Neural cell (in vitro differentiated cells): ENCODE measurements around the gene ALLC. TPM values are rescaled to one million over a fixed set of nuclear protein-coding genes. Genes with fewer than 3 reads are reported as not detected.

Experiments used
- H2AFZ ChIP-seq: fragments of 200-600, 300-800 bp; sonication (generic), shearing (Covaris generic); 2 replicates; pipeline ENCODE4 v1.6.0; 2014; ENCODE audit warnings: low read depth, mild to moderate bottlenecking, antibody characterized with exemption, low read length, moderate library complexity
- H3F3A ChIP-seq: fragments of 200-600 bp; shearing (Covaris generic); 2 replicates; pipeline ENCODE4 v1.6.1; 2016; ENCODE audit warnings: mild to moderate bottlenecking, moderate library complexity, mixed read lengths, antibody characterized with exemption, low read length; ENCODE audit not compliant: insufficient read depth, poor library complexity, severe bottlenecking
- H3K27ac ChIP-seq: fragments of 200-600, 300-800 bp; sonication (generic), shearing (Covaris generic); 2 replicates; pipeline ENCODE4 v1.5.1; 2014; ENCODE audit warnings: mild to moderate bottlenecking, low read length, moderate library complexity
- H3K27me3 ChIP-seq: fragments of 300-800, 200-600 bp; sonication (generic), shearing (Covaris generic); 2 replicates; pipeline ENCODE4 v1.6.0; 2014; ENCODE audit warnings: mild to moderate bottlenecking, low read depth, low read length, moderate library complexity; ENCODE audit not compliant: insufficient read depth
- H3K36me3 ChIP-seq: fragments of 300-800, 200-600 bp; sonication (generic), shearing (Covaris generic); 2 replicates; pipeline ENCODE4 v1.5.1; 2014; ENCODE audit warnings: mild to moderate bottlenecking, antibody characterized with exemption, low read length, moderate library complexity; ENCODE audit not compliant: insufficient read depth
- H3K4me2 ChIP-seq: fragments of 300-800, 200-600 bp; sonication (generic), shearing (Covaris generic); 2 replicates; pipeline ENCODE4 v1.6.0; 2014; ENCODE audit warnings: mild to moderate bottlenecking, low read length
- H3K4me3 ChIP-seq: fragments of 300-800, 200-600 bp; sonication (generic), shearing (Covaris generic); 2 replicates; pipeline ENCODE4 v1.5.1; 2014; ENCODE audit warnings: mild to moderate bottlenecking, low read length, moderate library complexity
- H3K79me2 ChIP-seq: fragments of 200-600 bp; shearing (Covaris generic); replicated peaks from 2 replicates; pipeline ENCODE4 v1.6.0; 2014; ENCODE audit warnings: mild to moderate bottlenecking, low read length, moderate library complexity; ENCODE audit not compliant: insufficient read depth
- H3K9ac ChIP-seq: fragments of 300-800, 200-600 bp; sonication (generic), shearing (Covaris generic); 2 replicates; pipeline ENCODE4 v1.6.1; 2016; ENCODE audit warnings: mild to moderate bottlenecking, low read length, mixed read lengths
- H3K9me2 ChIP-seq: fragments of 200-600 bp; shearing (Covaris generic); 2 replicates; pipeline ENCODE4 v1.6.1; 2016; ENCODE audit warnings: mild to moderate bottlenecking, low read length, mixed read lengths; ENCODE audit not compliant: insufficient read depth
- H3K9me3 ChIP-seq: fragments of 200-600, 300-800 bp; sonication (generic), shearing (Covaris generic); 2 replicates; pipeline ENCODE4 v1.6.1; 2016; ENCODE audit warnings: mild to moderate bottlenecking, mixed run types, low read length, moderate library complexity, mixed read lengths
- H4K20me1 ChIP-seq: fragments of 200-600 bp; shearing (Covaris generic); 2 replicates; pipeline ENCODE4 v1.6.1; 2016; ENCODE audit warnings: mild to moderate bottlenecking, mixed run types; ENCODE audit not compliant: insufficient read depth
- CTCF ChIP-seq: fragments of 450-650 bp; IDR thresholded peaks from 2 replicates; pipeline ENCODE4 v1.5.1; 2014; ENCODE audit warnings: antibody characterized with exemption, mild to moderate bottlenecking, moderate library complexity; ENCODE audit not compliant: poor library complexity, severe bottlenecking
- EP300 ChIP-seq: fragments of 450-650 bp; conservative IDR thresholded peaks from 2 replicates; pipeline ENCODE4 v1.6.1; 2014; ENCODE audit warnings: antibody characterized with exemption, mild to moderate bottlenecking, moderate library complexity; ENCODE audit not compliant: poor library complexity, severe bottlenecking
- EZH2 ChIP-seq: fragments of 200-600, 300-800 bp; shearing (Covaris generic), sonication (generic); IDR thresholded peaks from 2 replicates; pipeline ENCODE4 v1.6.1; 2014; ENCODE audit warnings: antibody characterized with exemption, low read length, borderline replicate concordance, mild to moderate bottlenecking; ENCODE audit not compliant: insufficient read depth, poor library complexity, severe bottlenecking
- MXI1 ChIP-seq: fragments of 450-650 bp; conservative IDR thresholded peaks from 2 replicates; pipeline ENCODE4 v1.6.1; 2014; ENCODE audit warnings: antibody characterized with exemption, mild to moderate bottlenecking; ENCODE audit not compliant: poor library complexity, severe bottlenecking
- POLR2AphosphoS5 ChIP-seq: IDR thresholded peaks from 2 replicates; pipeline ENCODE4 v1.6.1; 2012
- RAD21 ChIP-seq: fragments of 450-650 bp; conservative IDR thresholded peaks from 2 replicates; pipeline ENCODE4 v1.6.1; 2014; ENCODE audit warnings: antibody characterized with exemption, mild to moderate bottlenecking, moderate library complexity
- REST ChIP-seq: IDR thresholded peaks from 2 replicates; pipeline ENCODE4 v1.6.1; 2012; ENCODE audit warnings: borderline replicate concordance
- SMC3 ChIP-seq: fragments of 450-650 bp; conservative IDR thresholded peaks from 2 replicates; pipeline ENCODE4 v1.6.1; 2014; ENCODE audit warnings: antibody characterized with exemption, mild to moderate bottlenecking, moderate library complexity; ENCODE audit not compliant: poor library complexity
- TAF1 ChIP-seq: IDR thresholded peaks from 2 replicates; pipeline ENCODE4 v1.6.1; 2012; ENCODE audit warnings: low read depth
- polyA plus RNA-seq: library from polyadenylated mRNA; depleted of rRNA; stranded (reverse); fragments of >200 nt; gene quantifications from 2 replicates; pipeline ENCODE4 v1.2.3, GENCODE V29; 2014

Gene ALLC
- polyA plus RNA-seq, 1 donor from 2014 or later, result 0.33 TPM

- Histone ChIP-seq H3K9me2 (no peaks in the 10 kb centered on the region), H3K36me3 (no peaks in the 10 kb centered on the region), H3K9ac (no peak overlapping the region), H2AFZ (no peak overlapping the region), H3K79me2 (no peaks in the 10 kb centered on the region), H4K20me1 (no peaks in the 10 kb centered on the region), H3K4me2 (no peak overlapping the region), H3K27me3 (peaks cover 6% of the 10 kb centered on the region), H3K27ac (no peak overlapping the region), H3F3A (no peaks in the 10 kb centered on the region), H3K4me3 (no peak overlapping the region), H3K9me3 (peaks cover 4% of the 10 kb centered on the region)
- TF ChIP-seq EZH2 (no peak), RAD21 (no peak)
Measured at GRCh38 chr2:3704692-3705091, 46.7 kb downstream of the ALLC start.

- Histone ChIP-seq H3K4me3 (no peak overlapping the region), H3K27me3 (peaks cover 6% of the 10 kb centered on the region), H3K4me2 (no peak overlapping the region), H3K9ac (no peak overlapping the region), H3K9me3 (peaks cover 4% of the 10 kb centered on the region), H3K9me2 (no peaks in the 10 kb centered on the region), H3K79me2 (no peaks in the 10 kb centered on the region), H2AFZ (no peak overlapping the region), H4K20me1 (no peaks in the 10 kb centered on the region), H3K27ac (no peak overlapping the region), H3F3A (no peaks in the 10 kb centered on the region), H3K36me3 (no peaks in the 10 kb centered on the region)
- no peak for TF ChIP-seq SMC3
- no peak for TF ChIP-seq EP300
- TF ChIP-seq MXI1, result no peak
- no peak for TF ChIP-seq POLR2AphosphoS5
- TF ChIP-seq CTCF, result no peak
- no peak for TF ChIP-seq EZH2
- TF ChIP-seq TAF1, result no peak
- TF ChIP-seq RAD21, result no peak
- TF ChIP-seq REST, result no peak
Measured at GRCh38 chr2:3705782-3706181, 47.8 kb downstream of the ALLC start.

GRCh38 chr2:3706892-3707291 lies 48.9 kb downstream of the ALLC start:
- Histone ChIP-seq H3F3A (no peaks in the 10 kb centered on the region), H3K4me3 (no peak overlapping the region), H3K9me2 (no peaks in the 10 kb centered on the region), H4K20me1 (no peaks in the 10 kb centered on the region), H3K9ac (no peak overlapping the region), H3K79me2 (no peaks in the 10 kb centered on the region), H3K9me3 (peaks cover 4% of the 10 kb centered on the region), H3K27ac (no peak overlapping the region), H3K36me3 (no peaks in the 10 kb centered on the region), H2AFZ (no peak overlapping the region), H3K4me2 (no peak overlapping the region), H3K27me3 (peaks cover 6% of the 10 kb centered on the region)
- TF ChIP-seq POLR2AphosphoS5, result no peak
- no peak for TF ChIP-seq REST
- no peak for TF ChIP-seq SMC3
- TF ChIP-seq TAF1, result no peak
- TF ChIP-seq MXI1, result no peak
- no peak for TF ChIP-seq RAD21
- no peak for TF ChIP-seq CTCF
- TF ChIP-seq EZH2, result no peak
- no peak for TF ChIP-seq EP300
